Large intestine (tissue), 12 donors: ENCODE data around the gene CCL13. TPM values are rescaled to one million over a fixed set of nuclear protein-coding genes. Genes with fewer than 3 reads are reported as not detected.
"Not testable (repeated sequence)": the region's sequence is repeated elsewhere in the genome, so short reads cannot be mapped to it uniquely, and the experiment has no call there.

ENCODE experiments used
- DNase-seq, 2 donors: peaks; one replicate each; pipeline versions ENCODE4 v3.0.0 to v3.0.0-alpha.2; 2013
- H3K27ac ChIP-seq: one replicate; pipeline ENCODE4 v1.5.1; 2013; ENCODE audit warnings: low read length
- H3K27me3 ChIP-seq: 2 replicates; pipeline ENCODE4 v1.6.1; 2013; ENCODE audit warnings: low read length; ENCODE audit not compliant: control insufficient read depth, insufficient read depth
- H3K36me3 ChIP-seq: 2 replicates; pipeline ENCODE4 v1.6.1; 2013; ENCODE audit warnings: low read length; ENCODE audit not compliant: control insufficient read depth, insufficient read depth
- H3K4me1 ChIP-seq: one replicate; pipeline ENCODE4 v1.6.1; 2013; ENCODE audit warnings: low read length; ENCODE audit not compliant: control insufficient read depth, insufficient read depth
- H3K4me3 ChIP-seq: one replicate; pipeline ENCODE4 v1.5.1; 2013; ENCODE audit warnings: low read length
- H3K9me3 ChIP-seq: one replicate; pipeline ENCODE4 v1.6.1; 2013; ENCODE audit warnings: mild to moderate bottlenecking, low read depth, low read length, moderate library complexity; ENCODE audit not compliant: control insufficient read depth
- WGBS: methylation state at CpG from one replicate; pipeline ENCODE4 v1.1.5; 2013; ENCODE audit warnings: low lambda C conversion rate; ENCODE audit not compliant: insufficient coverage; 5-methylcytosine and 5-hydroxymethylcytosine counted together
- long read RNA-seq, 11 donors: transcript quantifications; one replicate each; lab custom pipeline, GENCODE V29; 2026
- polyA plus RNA-seq: library from polyadenylated mRNA; unstranded; fragments of 120-200 nt; gene quantifications from one replicate; pipeline ENCODE4 v1.2.1, GENCODE V29; 2013

Gene CCL13
- polyA plus RNA-seq: 1.0 TPM
- long read RNA-seq, donor 1: 0 reads
- long read RNA-seq, donor 2: 0 reads
- long read RNA-seq, donor 3: 0 reads
- long read RNA-seq, donor 4: 0 reads
- long read RNA-seq, donor 5: 0 reads
- long read RNA-seq, donor 6: 0 reads
- long read RNA-seq, donor 7: 0 reads
- long read RNA-seq, donor 8: 0 reads
- long read RNA-seq, donor 9: 0 reads
- long read RNA-seq, donor 10, partial matches to known transcripts: 0 of 1 reads
- long read RNA-seq, donor 10, other reads (novel, unspliced or antisense): 0 of 1 reads
- long read RNA-seq, donor 11: 0 reads

- no peak within 1 kb of the TSS for H3K4me3 ChIP-seq
- no peak within 1 kb of the TSS for H3K27ac ChIP-seq
- H3K4me1 ChIP-seq: no peaks in the 10 kb centered on the region
- no peaks in the 10 kb centered on the region for H3K27me3 ChIP-seq
- no peaks in the 10 kb centered on the region for H3K36me3 ChIP-seq
- DNase-seq: no peak
- no peaks in the 10 kb centered on the region for H3K9me3 ChIP-seq
- WGBS: no CpG with 5 or more reads among the region's 5 CpGs
These were observed at the start of gene CCL13 for GRCh38 chr17:34356194-34356593. Gene CCL13 (plus strand): TSS chr17:34356480. CDS start chr17:34356527, 47 bp downstream.

GRCh38 chr17:34307110-34307509 is 49.2 kb upstream of the CCL13 start:
- 30% methylated on average over 2 of the region's 3 CpGs for WGBS
- H3K4me1 ChIP-seq: no peaks in the 10 kb centered on the region
- H3K27ac ChIP-seq: no peak overlapping the region

DNA sequence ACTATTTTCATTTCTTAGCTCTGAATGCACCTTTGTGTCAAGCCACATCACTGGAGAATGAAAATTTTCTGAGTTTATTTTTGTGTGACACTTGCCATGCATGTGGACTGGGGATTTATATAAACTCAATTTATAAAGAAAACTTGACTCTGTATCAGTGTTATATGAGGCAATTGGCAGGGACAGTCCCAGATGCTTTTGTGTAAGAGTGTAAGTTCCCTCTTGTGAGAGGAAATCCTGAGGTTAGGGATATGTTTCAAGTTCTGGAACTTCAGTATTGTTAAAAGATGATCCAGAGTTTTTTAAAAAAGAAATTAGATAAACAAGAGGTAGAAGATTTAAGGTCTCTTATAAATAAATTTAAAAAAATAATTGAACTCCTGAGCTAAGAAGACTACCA is 47.9 kb upstream of the CCL13 start:
- no peaks in the 10 kb centered on the region for H3K4me1 ChIP-seq
- H3K36me3 ChIP-seq: no peaks in the 10 kb centered on the region
- no peaks in the 10 kb centered on the region for H3K27me3 ChIP-seq
- no peak overlapping the region for H3K4me3 ChIP-seq
- DNase-seq: no peak
- no peaks in the 10 kb centered on the region for H3K9me3 ChIP-seq
- H3K27ac ChIP-seq: no peak overlapping the region

More at GRCh38 chr17:34307110-34307509, 49.2 kb upstream of the CCL13 start:
- Histone ChIP-seq H3K27me3 (no peaks in the 10 kb centered on the region), H3K4me3 (no peak overlapping the region), H3K36me3 (no peaks in the 10 kb centered on the region), H3K9me3 (no peaks in the 10 kb centered on the region)
- DNase-seq: no peak

DNA sequence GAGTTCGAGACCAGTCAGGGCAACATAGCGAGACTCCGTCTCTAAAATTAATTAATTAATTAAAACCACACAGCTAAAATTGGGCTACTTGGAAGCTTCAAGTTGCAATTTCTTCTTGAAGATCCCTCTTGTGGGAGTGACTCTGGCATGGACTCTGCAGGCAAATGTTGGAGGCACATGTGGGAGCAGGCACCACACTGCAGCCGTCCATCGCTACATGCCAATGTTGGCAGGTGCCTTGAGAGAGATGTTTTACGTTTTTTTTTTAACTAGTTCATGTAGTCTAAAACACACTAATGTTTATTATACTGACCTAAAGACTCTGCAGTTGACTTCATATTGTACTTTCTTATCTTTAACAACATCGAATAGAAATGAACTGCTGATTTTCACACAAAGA is 45.0 kb upstream of the CCL13 start:
- Histone ChIP-seq H3K4me1 (no peaks in the 10 kb centered on the region), H3K27me3 (no peaks in the 10 kb centered on the region), H3K36me3 (no peaks in the 10 kb centered on the region), H3K9me3 (no peaks in the 10 kb centered on the region), H3K4me3 (no peak overlapping the region), H3K27ac (no peak overlapping the region)
- no peak for DNase-seq
- 50% methylated on average over 1 of the region's 7 CpGs for WGBS

DNA sequence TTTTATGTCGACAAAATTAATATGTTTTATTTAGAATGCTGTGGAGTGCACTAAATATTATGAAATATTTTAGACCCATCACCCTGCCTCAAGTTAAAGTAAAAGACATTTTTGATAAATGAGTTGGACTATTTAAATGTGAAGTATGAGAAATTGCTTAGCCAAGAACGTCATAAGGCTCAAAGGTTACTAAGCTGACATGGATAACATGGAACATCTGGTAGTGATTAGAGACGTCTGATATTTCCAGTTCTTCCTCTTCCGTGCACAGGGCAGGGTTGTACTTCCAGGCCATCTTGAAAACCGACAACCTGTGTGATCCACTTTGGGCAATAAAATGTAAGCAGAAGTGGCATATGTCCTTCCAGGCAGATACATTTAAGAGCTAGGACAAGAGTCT is 44.2 kb upstream of the CCL13 start:
- no peaks in the 10 kb centered on the region for H3K36me3 ChIP-seq
- H3K4me3 ChIP-seq: no peak overlapping the region
- H3K27ac ChIP-seq: no peak overlapping the region
- DNase-seq: peak in 1 of 2 donors; percentile 36
- no peaks in the 10 kb centered on the region for H3K9me3 ChIP-seq
- H3K4me1 ChIP-seq: no peaks in the 10 kb centered on the region
- 50% methylated on average over 2 of the region's 5 CpGs for WGBS
- H3K27me3 ChIP-seq: no peaks in the 10 kb centered on the region

DNA sequence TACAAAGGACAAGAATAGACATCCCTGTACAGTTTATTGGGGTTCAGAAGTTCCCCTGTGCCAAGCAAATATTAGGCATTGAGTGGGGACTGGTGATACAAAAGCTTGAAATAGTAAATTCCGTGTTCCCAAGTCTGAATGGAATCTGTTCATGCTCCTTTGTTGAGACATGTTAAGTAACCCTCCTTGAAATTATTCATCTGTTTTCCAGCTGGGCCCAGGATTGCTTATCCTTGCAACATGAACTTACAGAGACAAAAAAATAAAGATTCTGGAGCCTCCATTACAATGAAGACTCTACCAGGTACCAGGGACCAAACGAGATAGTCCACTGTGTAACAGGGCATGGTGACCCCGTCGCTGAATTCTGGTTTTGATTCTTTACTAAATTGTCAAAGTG is 43.1 kb upstream of the CCL13 start:
- WGBS: no CpG with 5 or more reads among the region's 4 CpGs
- Histone ChIP-seq H3K36me3 (no peaks in the 10 kb centered on the region), H3K4me3 (no peak overlapping the region), H3K9me3 (no peaks in the 10 kb centered on the region), H3K27ac (no peak overlapping the region), H3K4me1 (no peaks in the 10 kb centered on the region), H3K27me3 (no peaks in the 10 kb centered on the region)
- DNase-seq: no peak

- 57% methylated on average over 1 of the region's 4 CpGs for WGBS
- H3K27ac ChIP-seq: no peak overlapping the region
- H3K4me1 ChIP-seq: no peaks in the 10 kb centered on the region
- no peak for DNase-seq
- no peaks in the 10 kb centered on the region for H3K27me3 ChIP-seq
- no peak overlapping the region for H3K4me3 ChIP-seq
- no peaks in the 10 kb centered on the region for H3K9me3 ChIP-seq
- H3K36me3 ChIP-seq: no peaks in the 10 kb centered on the region
These were observed 42.0 kb upstream of the CCL13 start for GRCh38 chr17:34314279-34314678.

DNA sequence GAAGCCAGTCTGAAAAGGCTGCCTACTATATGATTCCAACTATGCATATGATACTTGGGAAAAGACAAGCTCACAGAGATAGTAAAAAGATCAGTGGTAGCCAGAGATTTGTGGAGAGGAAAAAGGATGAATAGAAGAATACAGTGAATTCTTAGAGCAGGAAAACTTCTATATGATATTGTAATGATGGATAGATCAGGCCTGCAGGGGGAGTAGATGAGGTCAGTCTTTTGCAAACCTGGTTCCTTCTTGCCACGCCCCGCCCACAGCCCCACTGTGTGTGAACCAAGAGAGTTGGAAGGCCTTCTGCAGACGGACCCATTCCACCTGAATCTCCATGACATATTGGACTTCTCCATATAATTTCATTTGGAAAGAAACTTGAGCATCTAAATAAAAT is 37.8 kb upstream of the CCL13 start:
- H3K27ac ChIP-seq: no peak overlapping the region
- DNase-seq: no peak

DNA sequence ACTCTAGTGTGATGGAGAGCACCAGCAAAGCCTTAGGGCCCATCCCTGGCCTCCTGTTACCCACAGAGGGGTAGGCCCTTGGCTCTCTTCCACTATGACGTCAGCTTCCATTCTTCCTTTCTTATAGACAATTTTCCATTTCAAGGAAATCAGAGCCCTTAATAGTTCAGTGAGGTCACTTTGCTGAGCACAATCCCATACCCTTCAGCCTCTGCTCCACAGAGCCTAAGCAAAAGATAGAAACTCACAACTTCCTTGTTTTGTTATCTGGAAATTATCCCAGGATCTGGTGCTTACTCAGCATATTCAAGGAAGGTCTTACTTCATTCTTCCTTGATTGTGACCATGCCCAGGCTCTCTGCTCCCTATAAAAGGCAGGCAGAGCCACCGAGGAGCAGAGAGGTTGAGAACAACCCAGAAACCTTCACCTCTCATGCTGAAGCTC is 37.2 kb upstream of the CCL13 start, which contains the start of gene CCL8:
Gene CCL8, plus strand, starts transcription at position 397 of the 445 bp plus-strand sequence. CDS start 67 bp downstream, outside the sequence.
- Histone ChIP-seq H3K4me3 (no peak within 1 kb of the TSS), H3K27me3 (no peaks in the 10 kb centered on the region), H3K27ac (no peak within 1 kb of the TSS), H3K4me1 (no peaks in the 10 kb centered on the region), H3K9me3 (no peaks in the 10 kb centered on the region), H3K36me3 (no peaks in the 10 kb centered on the region)
- no peak for DNase-seq
- no CpG with 5 or more reads among the region's 2 CpGs for WGBS

More for the DNA sequence above, 37.8 kb upstream of the CCL13 start:
- H3K36me3 ChIP-seq: no peaks in the 10 kb centered on the region
- H3K9me3 ChIP-seq: no peaks in the 10 kb centered on the region
- no peaks in the 10 kb centered on the region for H3K4me1 ChIP-seq
- no CpG with 5 or more reads among the region's 3 CpGs for WGBS
- no peak overlapping the region for H3K4me3 ChIP-seq
- no peaks in the 10 kb centered on the region for H3K27me3 ChIP-seq

DNA sequence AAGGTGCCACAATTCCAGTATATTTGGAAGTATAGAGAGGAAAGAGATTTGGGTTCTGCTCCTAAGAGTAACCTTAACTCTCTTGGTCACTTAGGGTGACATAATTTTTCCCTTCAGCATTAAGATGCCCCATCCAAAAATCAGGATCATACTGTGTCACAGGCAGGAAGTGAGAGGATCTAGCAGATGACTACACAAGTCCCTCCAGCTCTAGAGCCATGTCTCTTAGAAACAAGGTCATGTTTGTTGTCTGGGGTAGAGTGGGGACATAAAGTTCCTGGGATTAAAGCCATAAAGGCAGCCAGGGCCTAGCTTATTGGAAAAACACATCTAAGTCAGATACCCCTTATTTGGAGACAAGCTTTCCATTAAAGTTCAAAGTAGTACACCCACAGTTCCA is 34.3 kb upstream of the CCL13 start:
- Histone ChIP-seq H3K4me1 (no peaks in the 10 kb centered on the region), H3K36me3 (no peaks in the 10 kb centered on the region), H3K27ac (no peak overlapping the region), H3K9me3 (no peaks in the 10 kb centered on the region), H3K4me3 (no peak overlapping the region), H3K27me3 (no peaks in the 10 kb centered on the region)
- DNase-seq: no peak

- H3K27ac ChIP-seq, H3K36me3 ChIP-seq, H3K4me3 ChIP-seq, H3K27me3 ChIP-seq, H3K4me1 ChIP-seq, DNase-seq, H3K9me3 ChIP-seq: not testable (repeated sequence)
- no CpG with 5 or more reads among the region's 4 CpGs for WGBS
These were observed 28.7 kb upstream of the CCL13 start for GRCh38 chr17:34327580-34327979.
